ENCODE data around the gene XPO5.

GRCh38 chr6:43614396-43614730 is 38.5 kb upstream of the XPO5 start:
- TF ChIP-seq CTCF (IDR thresholded peaks at IDR 0.05): no peak
- no peak for TF ChIP-seq POLR2A (IDR thresholded peaks at IDR 0.05)

All from adrenal gland (tissue), 5 donors.